ENCODE measurements around the gene SEPSECS. TPM values are rescaled to one million over a fixed set of nuclear protein-coding genes. Genes with fewer than 3 reads are reported as not detected.

The SEPSECS gene
- total and polyA plus RNA-seq, 9 of the 15 experiments (the other 6 are each of a cell fraction or from before 2014, with no cell fraction given) = 3.9 to 17.2 (median 7.9) TPM

DNA sequence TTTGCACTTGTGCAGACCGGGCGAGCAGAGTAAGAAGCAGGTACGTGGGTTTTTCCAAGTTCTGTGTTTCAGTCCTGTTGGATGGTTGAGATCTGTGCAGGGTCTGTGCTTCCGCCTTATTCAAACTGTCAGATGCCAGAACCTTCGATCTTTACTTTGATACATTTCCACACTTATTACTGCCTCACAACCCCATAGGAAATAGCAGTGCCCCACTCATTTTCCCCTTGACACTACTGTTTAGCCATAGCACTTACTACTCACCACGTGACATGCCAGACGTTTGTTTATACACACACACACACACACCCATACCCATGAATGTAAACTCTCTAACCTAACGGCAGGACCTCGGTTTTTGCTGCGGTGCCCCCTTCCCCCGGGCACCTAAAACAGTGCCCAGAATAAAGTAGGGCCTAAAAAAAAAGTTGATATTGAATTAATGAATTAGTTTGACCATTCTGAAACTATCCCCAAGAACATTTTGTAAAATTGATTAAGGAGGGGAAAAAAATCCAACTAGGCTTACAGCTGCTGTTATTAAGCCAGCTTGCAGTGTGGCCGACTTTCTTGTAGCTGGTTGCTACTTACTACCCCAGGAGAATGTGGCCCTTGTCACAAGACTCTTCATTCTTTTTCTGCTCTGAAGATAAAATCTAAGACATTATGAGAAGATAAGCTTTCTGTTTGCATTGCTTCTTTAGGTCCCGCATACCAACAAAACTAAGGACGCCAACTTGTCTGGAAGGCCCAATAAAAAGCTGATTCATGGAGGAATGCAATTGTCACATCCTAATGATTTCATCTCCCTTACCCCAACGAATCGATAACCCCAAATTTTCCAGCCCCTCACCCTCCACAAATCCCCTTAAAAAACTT lies 704 bp upstream of the SEPSECS start:
- in situ Hi-C loops (cut with MboI) = no loop called here
- H3K4me1 ChIP-seq (replicated peaks in 1 of 2; ENCODE audit: control insufficient read depth in 2 of 2, insufficient read depth in 2 of 2, low read length in 2 of 2) = peaks cover 8 to 10% of the 10 kb centered on the region in 2 experiments; a peak in 4 of 5 replicates
- ATAC-seq = peak; percentile 37
- H3K27me3 ChIP-seq (ENCODE audit: control insufficient read depth in 2 of 2, insufficient read depth in 2 of 2, low read length in 2 of 2) = no peaks in the 10 kb centered on the region
- H4K20me1 ChIP-seq (replicated peaks; ENCODE audit: control insufficient read depth, insufficient read depth, low read length) = no peaks in the 10 kb centered on the region
- FAIRE-seq = peak; percentile 11
- peak overlapping the region; percentile 80 for H3K4me2 ChIP-seq (ENCODE audit: insufficient read depth, low read length)
- ChIA-PET CTCF (ENCODE audit: low intra/inter-chr PET ratio) (no interaction called here), POLR2A (interaction anchor here (0.5 to 2.0 kb wide), 9 partner anchors 12 to 62 kb away, joined by 3 to 5 read pairs (median 4); no protein-coding TSS in a partner anchor)
- H3K9me1 ChIP-seq (ENCODE audit: control insufficient read depth, insufficient read depth, low read length) = no peaks in the 10 kb centered on the region
- peak overlapping the region; percentile 57 for H3K4me3 ChIP-seq
- peaks cover 7% of the 10 kb centered on the region; the same call in 2 of the 3 replicates for H3K36me3 ChIP-seq (ENCODE audit: control insufficient read depth, insufficient read depth, low read length)
- TSS peak; percentile 83 for BruUV-seq (replicated peaks)
- WGBS (ENCODE audit: insufficient coverage, low coverage, missing lambda C conversion rate) = 6% methylated on average over 16 of the region's 16 CpGs
- H3K79me2 ChIP-seq (ENCODE audit: control insufficient read depth, insufficient read depth, low read length) = peaks cover 20% of the 10 kb centered on the region
- H3K9me3 ChIP-seq (replicated peaks; ENCODE audit: control insufficient read depth, insufficient read depth, low read depth, low read length) = no peaks in the 10 kb centered on the region
- H3K27ac ChIP-seq (ENCODE audit: extremely low read depth, low read depth, low read length) = peak overlapping the region; percentile 87
- DNase-seq (ENCODE audit: extremely low read depth in 1 of 4, low spot score in 3 of 4) = peak in 3 of 4 experiments; percentile 14 to 38 (median 36)
- H3K9ac ChIP-seq (ENCODE audit: insufficient read depth in 1 of 2, low read depth in 2 of 2, low read length in 2 of 2) = peak overlapping the region; percentile 79 to 87; a peak in 3 of 4 replicates
- intact Hi-C loops (cut with micrococcal nuclease) = no loop called here
- H2AFZ ChIP-seq (ENCODE audit: low read depth, low read length) = peak overlapping the region; percentile 85
- TF ChIP-seq FOXA3 (CRISPR knock-in tag; conservative IDR thresholded peaks at IDR 0.05 in 1 of 2, IDR thresholded peaks at IDR 0.05 in 1 of 2) (no peak), SMAD4 (CRISPR knock-in tag; conservative IDR thresholded peaks at IDR 0.05) (no peak), ELF4 (CRISPR knock-in tag; IDR thresholded peaks at IDR 0.05) (peak; percentile 45; the same call in 1 of the 2 replicates), POLR2A (conservative IDR thresholded peaks at IDR 0.05) (peak; percentile 50; the same call in 1 of the 2 replicates), SP1 (CRISPR knock-in tag; IDR thresholded peaks at IDR 0.05) (peak; percentile 65), SMAD1 (IDR thresholded peaks at IDR 0.05; ENCODE audit: low read depth, low read length, partially characterized antibody) (peak; percentile 73)
- TF ChIP-seq, protein P1, sequence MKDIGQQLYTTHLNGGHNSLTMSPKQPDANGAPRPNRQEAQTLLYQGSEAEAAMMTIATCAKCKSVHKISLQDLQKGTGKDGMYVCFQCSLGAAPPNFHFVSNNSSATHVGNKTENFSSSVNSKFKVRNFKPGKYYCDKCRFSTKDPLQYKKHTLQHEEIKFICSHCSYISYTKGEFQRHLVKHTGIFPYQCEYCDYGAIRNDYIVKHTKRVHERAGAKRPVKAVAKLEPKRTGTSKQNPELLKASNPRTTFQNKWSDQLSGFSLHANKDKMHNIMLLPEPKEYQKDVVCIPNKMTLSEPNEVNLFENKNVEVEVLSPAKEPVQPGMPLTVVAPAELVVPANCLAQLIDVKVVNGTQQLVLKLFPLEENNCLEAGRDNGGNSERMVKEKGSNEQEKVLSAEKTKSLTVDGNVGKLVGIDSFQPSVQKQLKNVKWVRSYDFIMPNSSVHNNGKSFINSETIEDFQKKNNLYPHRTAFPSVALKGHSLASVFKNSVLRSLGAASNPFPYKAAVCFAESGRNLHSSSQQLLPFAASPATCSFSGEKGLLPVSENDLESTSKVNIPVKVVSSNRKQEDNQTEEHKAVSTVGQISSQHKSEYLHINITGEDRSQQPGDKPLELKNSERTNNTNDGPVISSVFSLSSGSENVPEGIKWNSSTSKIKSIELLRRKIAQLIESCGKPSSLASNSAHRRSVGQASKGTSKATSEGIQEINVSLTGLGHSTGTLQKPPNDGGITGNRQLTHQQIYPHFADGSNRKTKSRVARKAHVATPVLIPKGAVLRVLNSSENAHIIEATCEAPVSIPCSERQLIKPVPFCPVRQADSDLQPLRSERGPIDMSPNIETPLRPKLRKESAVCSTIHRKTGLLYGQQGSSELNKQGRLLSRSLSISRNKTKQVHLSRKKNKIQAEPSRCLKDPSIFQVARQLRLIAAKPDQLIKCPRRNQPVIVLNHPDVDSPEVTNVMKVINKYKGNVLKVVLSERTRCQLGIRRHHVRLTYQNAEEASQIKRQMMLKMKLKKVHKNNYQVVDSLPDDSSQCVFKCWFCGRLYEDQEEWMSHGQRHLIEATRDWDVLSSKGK (CRISPR knock-in tag; IDR thresholded peaks at IDR 0.05) = no peak
- TF ChIP-seq, protein P2, sequence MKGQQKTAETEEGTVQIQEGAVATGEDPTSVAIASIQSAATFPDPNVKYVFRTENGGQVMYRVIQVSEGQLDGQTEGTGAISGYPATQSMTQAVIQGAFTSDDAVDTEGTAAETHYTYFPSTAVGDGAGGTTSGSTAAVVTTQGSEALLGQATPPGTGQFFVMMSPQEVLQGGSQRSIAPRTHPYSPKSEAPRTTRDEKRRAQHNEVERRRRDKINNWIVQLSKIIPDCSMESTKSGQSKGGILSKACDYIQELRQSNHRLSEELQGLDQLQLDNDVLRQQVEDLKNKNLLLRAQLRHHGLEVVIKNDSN (CRISPR knock-in tag; IDR thresholded peaks at IDR 0.05) = peak; percentile 67
- TF ChIP-seq, protein P3, sequence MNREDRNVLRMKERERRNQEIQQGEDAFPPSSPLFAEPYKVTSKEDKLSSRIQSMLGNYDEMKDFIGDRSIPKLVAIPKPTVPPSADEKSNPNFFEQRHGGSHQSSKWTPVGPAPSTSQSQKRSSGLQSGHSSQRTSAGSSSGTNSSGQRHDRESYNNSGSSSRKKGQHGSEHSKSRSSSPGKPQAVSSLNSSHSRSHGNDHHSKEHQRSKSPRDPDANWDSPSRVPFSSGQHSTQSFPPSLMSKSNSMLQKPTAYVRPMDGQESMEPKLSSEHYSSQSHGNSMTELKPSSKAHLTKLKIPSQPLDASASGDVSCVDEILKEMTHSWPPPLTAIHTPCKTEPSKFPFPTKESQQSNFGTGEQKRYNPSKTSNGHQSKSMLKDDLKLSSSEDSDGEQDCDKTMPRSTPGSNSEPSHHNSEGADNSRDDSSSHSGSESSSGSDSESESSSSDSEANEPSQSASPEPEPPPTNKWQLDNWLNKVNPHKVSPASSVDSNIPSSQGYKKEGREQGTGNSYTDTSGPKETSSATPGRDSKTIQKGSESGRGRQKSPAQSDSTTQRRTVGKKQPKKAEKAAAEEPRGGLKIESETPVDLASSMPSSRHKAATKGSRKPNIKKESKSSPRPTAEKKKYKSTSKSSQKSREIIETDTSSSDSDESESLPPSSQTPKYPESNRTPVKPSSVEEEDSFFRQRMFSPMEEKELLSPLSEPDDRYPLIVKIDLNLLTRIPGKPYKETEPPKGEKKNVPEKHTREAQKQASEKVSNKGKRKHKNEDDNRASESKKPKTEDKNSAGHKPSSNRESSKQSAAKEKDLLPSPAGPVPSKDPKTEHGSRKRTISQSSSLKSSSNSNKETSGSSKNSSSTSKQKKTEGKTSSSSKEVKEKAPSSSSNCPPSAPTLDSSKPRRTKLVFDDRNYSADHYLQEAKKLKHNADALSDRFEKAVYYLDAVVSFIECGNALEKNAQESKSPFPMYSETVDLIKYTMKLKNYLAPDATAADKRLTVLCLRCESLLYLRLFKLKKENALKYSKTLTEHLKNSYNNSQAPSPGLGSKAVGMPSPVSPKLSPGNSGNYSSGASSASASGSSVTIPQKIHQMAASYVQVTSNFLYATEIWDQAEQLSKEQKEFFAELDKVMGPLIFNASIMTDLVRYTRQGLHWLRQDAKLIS (CRISPR knock-in tag; IDR thresholded peaks at IDR 0.05) = 0 out of 2 replicates have a peak, but pooled peaks have one; percentile 66
